HG03108 (cell line): ENCODE results near the gene MICOS13.

Experiments used
- ATAC-seq: cut with Tn5 transposase; IDR thresholded peaks from one replicate; pipeline ENCODE4 v1.9.1; 2021; ENCODE audit warnings: moderate library complexity; ENCODE audit not compliant: unreplicated experiment

The MICOS13 gene

DNA sequence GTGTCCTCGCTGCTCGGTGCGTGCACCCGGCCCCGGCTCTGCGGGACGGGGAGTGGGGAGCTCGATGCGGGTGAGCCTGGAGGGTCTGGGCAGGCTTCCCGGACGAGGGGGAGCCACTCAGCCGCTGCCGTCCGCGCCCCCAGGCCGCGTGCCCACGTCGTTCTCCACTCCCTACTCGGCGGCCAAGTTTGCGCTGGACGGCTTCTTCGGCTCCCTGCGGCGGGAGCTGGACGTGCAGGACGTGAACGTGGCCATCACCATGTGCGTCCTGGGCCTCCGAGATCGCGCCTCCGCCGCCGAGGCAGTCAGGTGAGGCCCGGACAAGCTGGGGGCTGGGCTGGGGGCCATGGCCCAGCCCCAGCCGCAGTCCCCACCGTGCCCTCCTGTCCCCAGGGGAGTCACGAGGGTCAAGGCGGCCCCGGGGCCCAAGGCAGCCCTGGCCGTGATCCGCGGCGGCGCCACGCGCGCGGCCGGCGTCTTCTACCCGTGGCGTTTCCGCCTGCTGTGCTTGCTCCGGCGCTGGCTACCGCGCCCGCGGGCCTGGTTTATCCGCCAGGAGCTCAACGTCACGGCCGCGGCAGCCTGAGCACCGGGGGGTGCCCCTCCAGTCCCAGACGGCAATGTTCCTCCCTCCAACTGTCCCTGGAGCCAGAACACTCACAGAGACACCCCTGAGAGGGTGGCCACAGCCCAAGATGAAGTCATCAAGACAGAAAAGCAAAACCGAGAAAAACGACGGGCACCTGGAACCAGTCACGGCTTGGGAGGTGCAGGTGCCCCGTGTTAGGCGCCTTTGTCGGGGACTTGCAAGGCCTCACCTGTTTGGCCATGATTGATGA lies 7.3 kb upstream of the MICOS13 start:
- ATAC-seq = no peak

DNA sequence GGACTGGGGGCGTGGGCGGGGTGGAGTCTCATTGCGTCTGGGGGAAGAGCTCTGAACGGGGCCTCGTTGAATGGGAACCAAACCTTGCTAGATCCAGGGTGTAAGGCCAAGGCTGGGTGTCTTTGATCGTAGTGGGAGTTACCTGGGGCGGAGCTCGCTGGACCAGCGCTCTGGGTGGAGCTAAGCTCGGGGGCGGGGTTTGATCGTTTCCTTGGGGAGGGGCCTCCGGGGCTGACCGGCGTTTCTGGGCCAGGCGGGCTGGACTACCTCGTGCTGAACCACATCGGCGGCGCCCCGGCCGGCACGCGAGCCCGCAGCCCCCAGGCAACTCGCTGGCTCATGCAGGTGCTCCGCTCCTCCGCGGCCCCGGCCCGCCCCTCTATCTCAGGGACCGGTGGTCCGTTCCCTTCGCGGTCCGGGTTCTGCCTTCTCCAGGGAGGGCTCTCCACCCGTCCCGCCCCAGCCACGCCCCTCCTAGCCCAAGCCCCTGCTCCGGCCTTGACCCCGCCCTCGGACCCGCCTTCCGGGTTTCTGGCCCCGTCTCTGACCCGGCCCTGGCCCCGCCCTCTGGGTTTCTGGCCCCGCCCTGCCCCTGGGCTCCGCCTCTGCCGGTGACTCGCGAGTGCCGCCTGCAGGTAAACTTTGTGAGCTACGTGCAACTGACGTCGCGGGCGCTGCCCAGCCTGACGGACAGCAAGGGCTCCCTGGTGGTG lies 6.5 kb upstream of the MICOS13 start:
- peak; percentile 39 for ATAC-seq

DNA sequence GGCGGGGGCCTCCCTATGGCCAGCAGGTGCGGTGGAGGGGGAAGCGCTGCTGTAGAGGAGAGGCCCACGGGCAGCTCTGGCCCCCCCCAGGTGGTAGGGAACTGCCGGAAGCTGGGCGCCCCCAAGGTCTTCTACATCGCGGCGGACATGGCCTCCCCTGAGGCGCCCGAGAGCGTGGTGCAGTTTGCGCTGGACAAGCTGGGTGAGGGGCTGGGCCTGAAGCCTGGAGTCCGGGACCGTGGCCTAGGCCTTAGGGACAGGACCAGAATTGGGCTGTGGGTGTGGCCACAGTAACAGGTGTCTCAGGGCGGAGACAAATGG lies 6.0 kb upstream of the MICOS13 start:
- no peak for ATAC-seq

DNA sequence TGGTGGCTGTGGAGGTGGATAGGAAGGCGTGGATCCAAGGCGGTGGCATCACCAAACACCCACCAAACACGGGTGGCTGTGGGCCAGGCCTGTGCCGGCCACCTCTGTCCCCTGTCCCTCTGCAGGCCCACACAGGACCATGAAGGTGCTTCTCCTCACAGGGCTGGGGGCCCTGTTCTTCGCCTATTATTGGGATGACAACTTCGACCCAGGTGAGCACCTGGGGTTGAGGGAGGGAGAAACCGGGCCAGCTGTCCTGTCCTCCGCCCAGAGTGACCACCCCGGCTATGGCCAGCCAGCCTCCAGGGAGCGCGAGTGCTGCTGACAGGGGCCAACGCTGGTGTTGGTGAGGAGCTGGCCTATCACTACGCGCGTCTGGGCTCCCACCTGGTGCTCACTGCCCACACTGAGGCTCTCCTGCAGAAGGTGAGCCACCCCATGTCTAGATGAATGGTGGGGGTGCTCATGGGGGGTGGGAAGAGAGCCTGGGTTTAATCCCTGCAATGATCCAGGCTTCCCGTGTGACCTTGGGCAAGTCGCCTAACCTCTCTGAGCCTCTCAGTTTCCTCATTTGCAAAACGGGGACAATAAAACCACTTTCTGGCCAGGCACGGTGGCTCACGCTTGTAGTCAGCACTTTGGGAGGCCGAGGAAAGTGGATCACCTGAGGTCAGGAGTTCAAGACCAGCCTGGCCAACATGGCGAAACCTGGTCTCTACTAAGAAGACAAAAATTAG lies 4.5 kb upstream of the MICOS13 start:
- ATAC-seq = no peak

DNA sequence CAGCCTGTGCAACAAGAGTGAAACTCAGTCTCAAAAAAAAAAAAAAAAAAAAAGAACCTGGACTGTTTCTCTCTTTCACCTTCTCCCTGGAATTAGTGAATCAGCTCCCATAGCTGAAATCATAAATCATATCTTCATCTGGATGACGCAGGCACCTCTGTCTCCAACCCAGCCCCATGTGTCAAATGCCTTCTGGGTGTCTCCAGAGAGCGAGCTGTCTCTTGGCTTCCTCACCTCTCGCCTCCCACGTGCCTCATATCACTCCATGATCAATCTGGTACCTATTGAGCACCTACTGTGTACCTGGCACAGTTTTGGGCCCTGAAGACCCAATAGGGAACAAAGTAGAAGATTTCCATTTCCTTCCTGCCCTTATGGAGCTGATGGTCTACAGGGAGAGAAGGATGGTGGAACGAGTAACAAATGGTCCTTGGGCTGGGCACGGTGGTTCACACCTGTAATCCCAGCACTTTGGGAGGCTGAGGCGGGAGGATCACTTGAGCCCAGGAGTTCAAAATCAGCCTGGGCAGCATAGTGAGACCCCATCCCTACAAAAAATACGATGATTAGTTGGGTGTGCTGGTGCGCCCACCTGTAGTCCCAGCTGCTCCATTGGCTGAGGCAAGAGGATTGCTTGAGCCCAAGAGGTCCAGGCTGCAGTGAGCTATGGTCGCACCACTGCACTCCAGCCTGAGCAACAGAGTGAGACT lies 3.0 kb upstream of the MICOS13 start:
- no peak for ATAC-seq

DNA sequence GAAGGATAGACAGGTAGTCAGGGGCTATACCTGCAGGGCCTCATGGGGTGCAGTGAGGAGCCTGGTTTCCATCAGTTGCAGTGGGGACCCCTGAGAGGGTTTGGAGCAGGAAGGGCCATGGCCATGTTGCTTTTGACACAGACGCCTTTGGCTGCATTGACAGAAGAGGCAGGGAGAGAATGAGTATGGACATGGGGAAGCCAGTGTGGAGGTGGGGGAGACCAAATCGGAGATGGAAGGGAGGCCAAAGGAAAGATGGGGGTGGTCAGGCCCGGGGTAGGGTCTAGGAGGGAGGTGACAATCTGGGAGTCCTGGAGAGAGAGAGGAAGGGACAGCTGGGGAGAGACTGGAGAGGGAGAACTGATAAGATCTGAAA lies 1.8 kb upstream of the MICOS13 start:
- no peak for ATAC-seq

DNA sequence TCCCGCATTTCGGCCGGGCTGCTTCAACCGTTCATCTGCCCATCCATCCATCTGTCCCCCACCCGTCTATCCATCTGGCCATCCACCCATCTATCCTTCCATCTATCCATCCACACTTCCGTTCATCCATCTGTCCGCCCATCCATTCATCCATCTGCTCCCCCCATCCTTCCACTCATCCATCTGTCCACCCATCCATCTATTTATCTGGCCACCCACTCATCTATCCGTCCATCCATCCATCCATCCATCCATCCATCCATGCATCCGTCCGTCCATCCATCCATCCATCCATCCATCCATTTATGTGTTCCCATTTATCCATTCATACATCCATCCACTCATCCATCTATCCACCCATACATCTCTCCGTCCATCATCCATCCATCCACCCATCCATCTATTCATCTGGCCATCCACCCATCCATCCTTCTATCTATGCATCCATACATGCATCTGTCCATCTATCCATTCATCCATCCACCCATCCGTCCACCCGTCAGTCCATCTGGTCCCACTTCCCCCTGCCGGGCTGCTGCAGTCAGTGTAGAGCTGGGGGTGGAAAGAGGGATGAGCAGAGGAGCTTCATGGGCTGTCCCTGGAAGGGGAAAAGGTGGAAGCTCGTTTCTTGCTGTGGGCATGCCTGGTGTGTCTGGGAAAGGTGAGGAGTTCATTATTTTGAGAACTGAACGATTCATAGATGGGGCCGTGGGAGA lies 1.2 kb upstream of the MICOS13 start:
- no peak for ATAC-seq

DNA sequence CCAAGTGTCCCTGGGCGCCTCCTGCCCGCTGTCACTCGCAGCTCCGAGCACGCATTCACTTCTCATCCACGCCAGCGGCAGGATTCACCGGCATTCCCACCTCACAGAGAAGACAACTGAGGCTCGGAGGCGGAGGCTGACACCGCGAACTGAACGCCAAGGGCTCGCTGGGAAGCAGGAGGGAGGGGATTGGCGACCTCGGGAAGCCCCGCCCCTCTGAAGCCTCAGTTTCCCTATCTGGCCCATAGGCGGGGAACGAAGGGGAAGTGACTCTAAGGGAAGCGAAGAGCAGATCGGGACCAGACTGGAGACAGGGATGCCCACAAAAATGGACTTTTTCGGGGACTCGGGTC lies 256 bp downstream of the MICOS13 start:
- ATAC-seq = no peak

DNA sequence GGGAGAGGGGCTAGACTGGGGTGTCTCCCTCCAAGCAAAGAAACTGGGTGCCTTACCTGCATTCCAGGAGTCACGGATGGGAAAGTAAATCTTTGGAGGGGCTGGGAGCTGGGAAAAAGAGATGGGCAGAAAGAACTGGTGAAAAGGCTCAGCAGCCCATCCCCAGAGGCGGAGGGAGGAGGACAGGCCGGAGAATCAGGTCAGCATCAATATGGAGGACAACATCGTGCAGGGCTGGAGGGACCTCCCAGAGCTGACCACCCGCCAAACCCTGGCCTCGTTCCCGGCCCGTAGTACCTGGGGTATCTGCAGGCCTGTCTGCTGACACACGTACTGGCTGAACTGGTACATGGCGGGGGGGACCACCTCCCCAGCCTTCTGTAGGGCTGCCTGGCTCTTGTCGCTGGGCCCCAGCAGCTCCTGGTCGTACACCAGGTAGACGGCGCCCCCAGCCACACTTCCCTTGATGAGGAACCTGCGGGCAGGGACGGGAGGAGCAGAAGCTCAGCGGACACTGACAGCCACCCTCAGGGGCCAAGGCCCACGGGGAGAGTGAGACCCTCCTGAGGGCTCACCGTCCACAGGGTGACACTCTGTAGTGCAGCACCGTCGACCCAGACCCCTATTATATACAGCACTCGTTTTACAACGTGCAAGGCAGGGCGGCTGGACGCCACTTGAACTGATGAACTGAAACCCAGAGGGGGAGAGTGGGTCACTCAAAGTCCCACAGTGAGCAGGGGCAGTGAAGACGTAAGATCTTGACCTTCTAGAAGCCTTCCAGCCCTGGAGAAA lies 830 bp downstream of the MICOS13 start:
- ATAC-seq = no peak

DNA sequence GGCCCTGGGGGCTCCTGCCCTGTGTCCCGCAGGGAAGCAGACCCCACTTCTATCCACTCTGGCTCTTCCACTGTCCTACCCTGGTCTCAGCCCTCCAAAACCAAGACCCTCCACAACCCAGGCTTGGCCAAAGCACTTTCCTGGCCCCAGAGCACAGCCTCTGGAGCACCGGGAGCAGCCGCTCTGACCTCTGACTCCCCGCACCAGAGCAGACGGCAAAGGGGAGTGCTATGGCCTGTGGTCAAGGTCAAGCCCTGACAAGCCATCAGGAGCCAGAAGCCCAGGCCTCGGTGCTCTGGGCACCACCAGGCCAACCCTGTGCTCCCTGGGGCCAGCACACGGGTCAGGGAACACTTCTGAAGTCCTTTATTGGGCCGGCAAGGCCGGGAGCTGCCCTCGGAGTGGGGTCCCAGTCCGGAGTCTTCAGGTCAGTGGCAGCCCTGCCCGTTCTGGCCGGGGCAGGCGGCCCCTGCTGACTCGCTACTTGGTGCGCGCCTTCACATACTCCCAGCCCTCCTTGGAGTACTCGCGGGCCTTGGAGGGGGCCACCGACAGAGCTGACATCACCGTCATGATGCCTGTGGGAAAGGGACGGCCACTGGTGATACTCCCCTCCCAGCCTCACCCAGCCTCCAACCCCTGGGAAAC lies 2.1 kb downstream of the MICOS13 start:
- ATAC-seq = no peak

DNA sequence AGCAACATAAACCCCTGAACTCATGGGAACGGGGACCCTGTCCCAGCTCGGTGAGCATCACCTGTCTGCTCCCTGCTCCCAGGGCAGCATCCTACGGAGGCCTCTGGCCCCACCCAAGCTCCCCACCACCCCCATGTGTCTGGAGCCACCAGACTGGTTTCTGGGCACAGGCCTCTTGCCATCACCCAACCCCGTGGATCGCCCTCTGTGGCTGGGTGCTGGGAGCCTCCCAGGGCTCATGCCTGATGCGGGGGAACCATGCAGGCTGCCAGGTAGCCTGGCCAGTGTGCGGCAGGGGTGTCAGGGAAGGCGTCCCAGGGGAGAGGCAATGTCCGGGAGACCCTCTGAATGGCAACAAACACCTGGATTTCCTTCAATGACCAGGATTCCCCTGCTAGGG lies 2.7 kb downstream of the MICOS13 start:
- ATAC-seq = no peak

DNA sequence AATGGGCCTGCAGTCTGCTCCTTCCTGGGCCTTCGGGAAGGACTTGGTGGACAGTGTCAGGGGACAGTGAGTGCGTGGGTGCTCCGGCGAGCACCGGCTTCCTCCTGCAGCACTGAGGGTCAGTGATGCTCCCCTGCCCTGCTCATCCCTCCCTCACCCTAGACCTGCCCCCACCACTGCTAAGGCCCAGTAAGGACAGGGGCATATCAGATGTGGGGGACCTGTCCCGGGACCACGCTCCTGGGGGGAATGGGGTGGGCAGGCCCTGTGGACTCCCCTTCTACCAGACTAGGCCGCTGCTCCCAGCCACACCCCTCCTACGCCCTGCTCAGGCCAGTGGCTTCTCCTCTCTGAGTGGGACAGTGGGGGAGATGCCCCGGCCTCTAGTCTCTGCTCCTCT lies 3.2 kb downstream of the MICOS13 start:
- no peak for ATAC-seq

DNA sequence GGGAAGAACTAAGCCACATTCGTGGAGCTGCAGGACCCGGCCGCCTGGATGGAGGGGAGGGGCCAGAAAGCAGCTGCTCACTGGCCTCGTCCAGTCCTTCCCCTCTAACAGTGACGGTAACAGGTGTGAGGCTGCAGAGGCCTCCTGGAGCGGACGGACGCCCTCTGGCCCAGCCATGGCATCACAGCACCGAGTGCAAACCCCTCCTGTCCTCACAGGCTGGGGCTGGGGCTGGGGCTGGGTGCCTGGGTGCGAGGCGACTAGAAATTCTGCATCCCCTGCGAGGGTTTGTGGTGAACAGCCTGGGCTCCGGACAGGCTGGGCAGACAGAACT lies 3.6 kb downstream of the MICOS13 start:
- ATAC-seq = no peak

DNA sequence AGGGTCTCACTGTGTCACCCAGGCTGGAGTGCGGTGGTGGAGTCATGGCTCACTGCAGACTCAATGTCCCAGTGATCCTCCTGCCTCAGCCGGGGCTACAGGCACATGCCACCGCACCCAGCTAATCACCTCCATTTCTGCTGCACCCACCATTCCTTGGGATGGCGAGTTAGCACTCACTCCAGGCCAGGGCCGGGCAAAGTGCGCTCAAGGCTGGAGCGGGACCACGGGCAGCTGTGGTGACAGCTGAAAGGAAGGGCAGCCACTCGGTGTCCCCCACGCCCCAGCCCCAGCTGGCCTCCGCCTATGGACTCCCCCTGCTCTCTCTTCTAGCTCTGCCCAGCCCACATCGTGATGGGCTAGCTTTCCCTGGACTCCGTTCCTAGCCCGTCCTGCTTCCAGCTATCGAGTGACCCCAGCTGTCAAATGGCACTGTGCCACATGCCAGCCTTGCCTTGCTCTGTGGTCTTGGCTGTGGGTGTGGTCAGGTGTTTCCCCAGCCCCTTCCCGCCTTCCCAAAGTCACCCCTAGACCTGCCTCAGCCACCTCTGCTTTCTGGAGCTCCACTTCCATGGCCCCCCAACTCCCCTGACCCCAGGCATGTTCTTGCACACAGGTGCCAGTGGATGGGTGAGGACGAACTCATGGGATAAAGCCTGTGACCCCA lies 4.1 kb downstream of the MICOS13 start:
- ATAC-seq = no peak

DNA sequence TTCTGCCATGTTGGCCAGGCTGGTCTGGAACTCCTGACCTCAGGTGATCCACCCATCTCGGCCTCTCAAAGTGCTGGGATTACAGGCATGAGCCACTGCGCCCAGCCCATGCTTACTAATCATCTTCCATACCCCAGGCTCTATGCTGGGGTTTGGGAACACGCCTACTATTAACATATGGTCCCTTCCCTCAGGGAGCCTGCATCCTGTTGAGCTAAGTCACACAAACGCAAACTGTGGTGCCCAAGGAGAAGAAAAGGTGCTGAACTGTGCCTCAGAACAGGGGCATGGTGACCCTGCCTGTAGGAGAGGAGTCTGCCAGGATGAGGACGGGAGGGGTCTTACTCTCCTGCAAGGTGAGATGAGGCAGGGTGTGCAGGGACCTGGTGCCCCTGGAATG lies 5.6 kb downstream of the MICOS13 start:
- no peak for ATAC-seq

DNA sequence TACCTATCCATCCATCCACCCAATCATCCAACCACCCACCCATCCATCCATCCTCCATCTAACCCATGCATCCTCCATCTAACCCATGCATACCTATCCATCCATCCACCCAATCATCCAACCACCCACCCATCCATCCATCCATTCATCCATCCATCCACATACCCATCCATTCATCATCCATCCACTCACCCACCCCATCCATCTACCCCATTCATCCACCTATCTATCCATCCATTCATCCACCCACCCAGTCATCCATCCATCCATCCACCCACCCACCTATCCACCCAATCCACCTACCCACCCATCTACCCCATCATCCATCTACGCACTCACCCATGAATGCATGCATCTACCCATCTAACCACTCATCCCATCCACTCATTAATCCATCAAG lies 6.6 kb downstream of the MICOS13 start:
- no peak for ATAC-seq

DNA sequence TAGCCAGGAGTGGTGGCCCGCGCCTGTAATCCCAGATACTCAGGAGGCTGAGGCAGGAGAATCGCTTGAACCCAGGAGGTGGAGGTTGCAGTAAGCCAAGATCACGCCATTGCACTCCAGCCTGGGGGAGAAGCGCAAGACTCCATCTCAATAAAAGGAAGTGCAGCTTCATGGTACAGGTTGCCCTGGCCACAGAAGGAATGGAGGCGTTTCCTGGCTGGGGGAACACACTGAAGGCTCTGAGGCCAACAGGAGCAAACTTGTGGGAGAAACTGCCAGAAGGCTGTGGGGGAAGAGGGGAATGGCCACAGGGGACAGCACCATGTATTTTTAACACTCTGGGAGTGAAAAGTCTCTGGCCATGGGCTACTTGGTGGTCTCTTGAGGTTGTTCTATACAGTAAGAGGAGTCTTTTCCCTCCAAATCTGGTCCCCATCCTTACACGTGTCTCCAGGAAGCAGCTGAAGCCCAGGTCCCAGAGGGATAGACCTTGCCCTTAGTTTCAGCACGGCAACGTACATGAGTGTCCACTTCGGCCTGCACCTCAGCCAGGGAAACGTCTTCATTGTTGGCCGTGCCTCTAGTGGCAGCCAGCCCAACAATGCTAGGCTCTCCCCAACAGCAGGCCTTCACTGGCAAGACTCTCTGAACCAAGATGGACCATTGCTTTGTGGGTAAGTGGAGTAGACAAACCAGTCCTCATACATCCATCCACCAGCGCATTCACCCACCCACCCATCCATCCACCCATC lies 7.4 kb downstream of the MICOS13 start:
- no peak for ATAC-seq

DNA sequence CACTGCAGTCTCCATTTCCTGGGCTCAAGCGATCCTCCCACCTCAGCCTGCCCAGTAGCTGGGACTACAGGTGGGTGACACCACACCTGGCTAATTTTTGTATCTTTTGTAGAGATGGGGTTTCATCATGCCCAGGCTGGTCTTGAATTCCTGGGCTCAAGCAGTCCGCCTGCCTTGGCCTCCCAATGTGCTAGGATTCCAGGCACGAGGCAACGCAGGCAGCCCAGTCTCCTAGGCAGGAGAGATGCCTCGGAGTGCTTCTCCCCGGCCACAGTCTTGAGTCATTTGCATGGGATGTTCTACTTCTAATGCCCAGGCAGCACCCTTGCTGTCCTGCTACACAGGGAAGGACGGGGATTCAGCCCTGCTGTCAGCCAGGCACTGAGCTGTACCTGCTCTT lies 8.7 kb downstream of the MICOS13 start:
- ATAC-seq = no peak
